ENCODE results near the gene PTCHD1. TPM values are rescaled to one million over a fixed set of nuclear protein-coding genes. Genes with fewer than 3 reads are reported as not detected.

Gene PTCHD1
- polyA plus RNA-seq, 2 of the 4 experiments (the other 2 are of a cell fraction): not detected

DNA sequence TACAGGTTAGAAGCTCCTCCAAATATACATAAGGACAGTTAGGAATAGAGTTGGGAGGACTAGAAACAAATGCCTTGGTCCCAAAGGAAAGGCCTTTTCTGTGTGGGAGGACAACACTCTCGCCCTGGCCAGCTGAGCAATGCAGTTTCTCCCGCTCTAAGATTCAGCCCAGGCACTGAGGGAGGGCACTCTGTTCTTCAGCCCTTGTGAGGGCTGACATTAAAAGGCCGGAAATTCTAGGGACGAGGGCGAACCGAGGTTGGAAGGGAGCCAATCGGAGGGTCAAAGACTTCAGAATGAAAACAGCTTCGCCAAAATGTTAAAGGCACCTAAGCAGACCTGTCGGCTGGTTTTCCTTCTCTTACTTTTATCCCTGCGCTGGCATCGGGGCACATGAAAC is 2.9 kb upstream of the PTCHD1 start:
- ChIA-PET CTCF (interaction anchor here (2.5 kb wide), 1 partner anchor 18 kb away, joined by 5 read pairs; no protein-coding TSS in a partner anchor), POLR2A (no interaction called here)
- Histone ChIP-seq H3K27ac (no peak overlapping the region), H3K4me3 (no peak overlapping the region), H3K4me2 (no peak overlapping the region), H3K4me1 (peaks cover 17% of the 10 kb centered on the region), H3K9me3 (no peaks in the 10 kb centered on the region)
- no peak for TF ChIP-seq POLR2A (IDR thresholded peaks at IDR 0.05; ENCODE audit: low read length)
- TF ChIP-seq, protein P1, sequence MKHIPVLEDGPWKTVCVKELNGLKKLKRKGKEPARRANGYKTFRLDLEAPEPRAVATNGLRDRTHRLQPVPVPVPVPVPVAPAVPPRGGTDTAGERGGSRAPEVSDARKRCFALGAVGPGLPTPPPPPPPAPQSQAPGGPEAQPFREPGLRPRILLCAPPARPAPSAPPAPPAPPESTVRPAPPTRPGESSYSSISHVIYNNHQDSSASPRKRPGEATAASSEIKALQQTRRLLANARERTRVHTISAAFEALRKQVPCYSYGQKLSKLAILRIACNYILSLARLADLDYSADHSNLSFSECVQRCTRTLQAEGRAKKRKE (CRISPR knock-in tag; IDR thresholded peaks at IDR 0.05; ENCODE audit: low read depth): no peak
- no peak for TF ChIP-seq HOXB5 (CRISPR knock-in tag; IDR thresholded peaks at IDR 0.05)
- TF ChIP-seq RARB (CRISPR knock-in tag; IDR thresholded peaks at IDR 0.05): no peak
- no peak for TF ChIP-seq CHD2 (IDR thresholded peaks at IDR 0.05; ENCODE audit: low read length, partially characterized antibody)
- TF ChIP-seq, protein P2, sequence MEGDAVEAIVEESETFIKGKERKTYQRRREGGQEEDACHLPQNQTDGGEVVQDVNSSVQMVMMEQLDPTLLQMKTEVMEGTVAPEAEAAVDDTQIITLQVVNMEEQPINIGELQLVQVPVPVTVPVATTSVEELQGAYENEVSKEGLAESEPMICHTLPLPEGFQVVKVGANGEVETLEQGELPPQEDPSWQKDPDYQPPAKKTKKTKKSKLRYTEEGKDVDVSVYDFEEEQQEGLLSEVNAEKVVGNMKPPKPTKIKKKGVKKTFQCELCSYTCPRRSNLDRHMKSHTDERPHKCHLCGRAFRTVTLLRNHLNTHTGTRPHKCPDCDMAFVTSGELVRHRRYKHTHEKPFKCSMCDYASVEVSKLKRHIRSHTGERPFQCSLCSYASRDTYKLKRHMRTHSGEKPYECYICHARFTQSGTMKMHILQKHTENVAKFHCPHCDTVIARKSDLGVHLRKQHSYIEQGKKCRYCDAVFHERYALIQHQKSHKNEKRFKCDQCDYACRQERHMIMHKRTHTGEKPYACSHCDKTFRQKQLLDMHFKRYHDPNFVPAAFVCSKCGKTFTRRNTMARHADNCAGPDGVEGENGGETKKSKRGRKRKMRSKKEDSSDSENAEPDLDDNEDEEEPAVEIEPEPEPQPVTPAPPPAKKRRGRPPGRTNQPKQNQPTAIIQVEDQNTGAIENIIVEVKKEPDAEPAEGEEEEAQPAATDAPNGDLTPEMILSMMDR (IDR thresholded peaks at IDR 0.05): no peak
- no peak for TF ChIP-seq KDM5A (IDR thresholded peaks at IDR 0.05)
- no peak for TF ChIP-seq GATA3 (IDR thresholded peaks at IDR 0.05; ENCODE audit: borderline replicate concordance)
- TF ChIP-seq POLR2AphosphoS2 (conservative IDR thresholded peaks at IDR 0.05; ENCODE audit: low read length): no peak
- TF ChIP-seq, protein P3, sequence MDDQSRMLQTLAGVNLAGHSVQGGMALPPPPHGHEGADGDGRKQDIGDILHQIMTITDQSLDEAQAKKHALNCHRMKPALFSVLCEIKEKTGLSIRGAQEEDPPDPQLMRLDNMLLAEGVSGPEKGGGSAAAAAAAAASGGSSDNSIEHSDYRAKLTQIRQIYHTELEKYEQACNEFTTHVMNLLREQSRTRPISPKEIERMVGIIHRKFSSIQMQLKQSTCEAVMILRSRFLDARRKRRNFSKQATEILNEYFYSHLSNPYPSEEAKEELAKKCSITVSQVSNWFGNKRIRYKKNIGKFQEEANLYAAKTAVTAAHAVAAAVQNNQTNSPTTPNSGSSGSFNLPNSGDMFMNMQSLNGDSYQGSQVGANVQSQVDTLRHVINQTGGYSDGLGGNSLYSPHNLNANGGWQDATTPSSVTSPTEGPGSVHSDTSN (IDR thresholded peaks at IDR 0.05): no peak
- no peak for TF ChIP-seq TP53 (CRISPR knock-in tag; IDR thresholded peaks at IDR 0.05)
- no peak for TF ChIP-seq JUN (IDR thresholded peaks at IDR 0.05)
- no peak for TF ChIP-seq TFCP2L1 (CRISPR knock-in tag; IDR thresholded peaks at IDR 0.05)
- TF ChIP-seq CEBPB (IDR thresholded peaks at IDR 0.05): no peak
- FAIRE-seq: no peak
- no peak for DNase-seq (ENCODE audit: low read depth in 1 of 2, low spot score in 1 of 2)
- ATAC-seq: 0 out of 6 replicates have a peak, but pooled peaks of 1 of the 2 experiments have one; percentile 14
- 29% methylated on average over 11 of the region's 11 CpGs for WGBS (ENCODE audit: missing lambda C conversion rate)

DNA sequence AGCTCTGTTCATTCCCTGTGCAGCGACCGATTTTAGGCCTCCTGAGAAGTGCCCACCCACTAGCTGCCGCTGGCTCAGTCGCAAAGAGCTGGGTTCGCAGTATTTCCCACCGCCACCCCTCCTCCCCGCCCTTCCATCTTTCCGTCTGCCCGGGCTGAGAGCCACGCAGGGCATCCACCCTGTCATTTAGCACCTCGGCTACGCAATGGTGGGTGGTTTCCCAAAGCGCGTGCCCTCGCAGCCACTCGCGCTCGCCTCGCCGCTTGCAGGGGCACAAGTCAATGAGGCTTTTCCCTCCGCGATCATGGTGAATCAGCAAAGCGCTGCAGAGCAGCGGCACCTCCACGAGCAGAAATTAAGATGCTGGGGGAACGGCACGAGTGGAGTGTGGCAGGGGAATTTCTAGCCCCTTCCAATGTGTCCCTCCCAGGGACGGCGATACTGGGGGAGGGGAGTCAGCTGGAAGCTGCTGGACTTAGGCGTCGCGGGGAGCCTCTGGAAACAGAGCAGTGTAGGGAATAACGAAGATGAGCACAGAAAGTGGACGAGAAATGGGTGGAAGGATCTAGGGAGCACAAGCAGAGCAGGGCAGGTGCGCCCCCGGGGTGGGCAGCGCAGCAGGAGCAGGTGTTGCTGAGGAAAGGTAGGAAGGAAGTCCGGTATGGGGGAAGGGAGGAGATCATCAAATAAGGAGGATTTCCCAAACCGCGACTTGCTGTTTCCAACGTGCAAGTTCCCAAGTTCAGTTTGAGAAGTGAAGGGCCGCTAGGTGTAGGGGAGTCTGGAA is 2.4 kb upstream of the PTCHD1 start:
- Histone ChIP-seq H3K27ac (no peak overlapping the region), H3K4me3 (peak overlapping the region; percentile 8; the same call in 1 of the 3 replicates), H3K4me2 (peak overlapping the region; percentile 94), H3K9me3 (no peaks in the 10 kb centered on the region), H3K4me1 (peaks cover 17% of the 10 kb centered on the region)
- FAIRE-seq (no peak), DNase-seq (ENCODE audit: low read depth in 1 of 2, low spot score in 1 of 2) (no peak), ATAC-seq (peak in 1 of 2 experiments; percentile 41; a peak in 3 of 6 replicates)
- ChIA-PET POLR2A (no interaction called here), CTCF (interaction anchor here (2.5 kb wide), 1 partner anchor 18 kb away, joined by 5 read pairs; no protein-coding TSS in a partner anchor)
- 9% methylated on average over 24 of the region's 42 CpGs for WGBS (ENCODE audit: missing lambda C conversion rate)
- TF ChIP-seq ZNF302 (CRISPR knock-in tag; IDR thresholded peaks at IDR 0.05): no peak
- no peak for TF ChIP-seq FOXS1 (CRISPR knock-in tag; IDR thresholded peaks at IDR 0.05)
- TF ChIP-seq FOSL2 (IDR thresholded peaks at IDR 0.05): no peak
- no peak for TF ChIP-seq FOSL2 (CRISPR knock-in tag; IDR thresholded peaks at IDR 0.05)
- TF ChIP-seq, protein P1 (CRISPR knock-in tag; IDR thresholded peaks at IDR 0.05; ENCODE audit: low read depth): no peak
- no peak for TF ChIP-seq FOSB (CRISPR knock-in tag; IDR thresholded peaks at IDR 0.05)
- TF ChIP-seq MAFK (IDR thresholded peaks at IDR 0.05; ENCODE audit: partially characterized antibody): no peak
- TF ChIP-seq PHF8 (IDR thresholded peaks at IDR 0.05; ENCODE audit: borderline replicate concordance, low read depth): no peak
- TF ChIP-seq HEYL (CRISPR knock-in tag; IDR thresholded peaks at IDR 0.05): no peak
- TF ChIP-seq JUN (IDR thresholded peaks at IDR 0.05): no peak
- no peak for TF ChIP-seq CBX8 (IDR thresholded peaks at IDR 0.05)
- TF ChIP-seq NR3C1 (IDR thresholded peaks at IDR 0.05): no peak
- TF ChIP-seq, protein P4, sequence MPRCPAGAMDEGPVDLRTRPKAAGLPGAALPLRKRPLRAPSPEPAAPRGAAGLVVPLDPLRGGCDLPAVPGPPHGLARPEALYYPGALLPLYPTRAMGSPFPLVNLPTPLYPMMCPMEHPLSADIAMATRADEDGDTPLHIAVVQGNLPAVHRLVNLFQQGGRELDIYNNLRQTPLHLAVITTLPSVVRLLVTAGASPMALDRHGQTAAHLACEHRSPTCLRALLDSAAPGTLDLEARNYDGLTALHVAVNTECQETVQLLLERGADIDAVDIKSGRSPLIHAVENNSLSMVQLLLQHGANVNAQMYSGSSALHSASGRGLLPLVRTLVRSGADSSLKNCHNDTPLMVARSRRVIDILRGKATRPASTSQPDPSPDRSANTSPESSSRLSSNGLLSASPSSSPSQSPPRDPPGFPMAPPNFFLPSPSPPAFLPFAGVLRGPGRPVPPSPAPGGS (IDR thresholded peaks at IDR 0.05): no peak
- TF ChIP-seq RCOR1 (IDR thresholded peaks at IDR 0.05; ENCODE audit: low read depth, low read length): no peak
- TF ChIP-seq CHD2 (IDR thresholded peaks at IDR 0.05; ENCODE audit: low read length, partially characterized antibody): no peak
- TF ChIP-seq RARB (CRISPR knock-in tag; IDR thresholded peaks at IDR 0.05): no peak
